Tibial nerve (tissue), 4 donors: ENCODE data around the gene SETD2. TPM values are rescaled to one million over a fixed set of nuclear protein-coding genes. Genes with fewer than 3 reads are reported as not detected.

Experiments
- DNase-seq, 2 donors: peaks; one replicate each; pipeline ENCODE4 v3.0.0-alpha.2; 2019; ENCODE audit warnings: low spot score in 2 of 2
- H3K27ac ChIP-seq, 4 donors: fragments of 200-600 bp; sonication (generic) in 3 of 4; one replicate each; pipeline ENCODE4 v1.5.1; 2017 to 2019; ENCODE audit warnings: mild to moderate bottlenecking in 1 of 4
- H3K27me3 ChIP-seq, 2 donors: fragments of 200-600 bp; sonication (generic) in 1 of 2; one replicate each; pipeline versions ENCODE4 v1.5.1 to v1.6.0; 2017 to 2019
- H3K36me3 ChIP-seq, 3 donors: fragments of 200-600 bp; sonication (generic); one replicate each; pipeline ENCODE4 v1.5.1; 2018 to 2019
- H3K4me1 ChIP-seq, 4 donors: fragments of 200-600 bp; sonication (generic) in 3 of 4; one replicate each; pipeline ENCODE4 v1.5.1; 2017 to 2019
- H3K4me3 ChIP-seq, 4 donors: fragments of 200-600 bp; sonication (generic) in 3 of 4; one replicate each; pipeline ENCODE4 v1.5.1; 2017 to 2019; ENCODE audit warnings: mild to moderate bottlenecking in 1 of 4, moderate library complexity in 1 of 4
- H3K9me3 ChIP-seq, 4 donors: fragments of 200-600 bp; sonication (generic) in 3 of 4; one replicate each; pipeline ENCODE4 v1.5.1; 2017 to 2019
- CTCF ChIP-seq, 5 experiments: fragments of 200-600 bp in 3 of 5; fragments of 450-650 bp in 2 of 5; sonication (generic) in 3 of 5; IDR thresholded peaks; one replicate each; pipeline ENCODE4 v1.5.1; 2016 to 2019; ENCODE audit warnings: antibody characterized with exemption in 5 of 5, mild to moderate bottlenecking in 3 of 5, moderate library complexity in 2 of 5
- EP300 ChIP-seq, 2 donors: sonication (generic); formaldehyde crosslinking; IDR thresholded peaks; one replicate each; pipeline ENCODE4 v1.6.1; 2017; ENCODE audit warnings: antibody characterized with exemption in 2 of 2, mild to moderate bottlenecking in 1 of 2
- POLR2A ChIP-seq, 2 donors: fragments of 450-650 bp; IDR thresholded peaks; one replicate each; pipeline ENCODE4 v1.6.1; 2017; ENCODE audit warnings: antibody characterized with exemption in 2 of 2, mild to moderate bottlenecking in 2 of 2, moderate library complexity in 2 of 2
- WGBS, 2 donors: methylation state at CpG; one replicate each; pipeline ENCODE4 v1.1.5; 2018; 5-methylcytosine and 5-hydroxymethylcytosine counted together
- total RNA-seq, 4 donors: library from RNA; depleted of rRNA; stranded (reverse); fragments of >200 nt; gene quantifications; one replicate each; pipeline ENCODE4 v1.1.0, GENCODE V29; 2016

SETD2 gene
- total RNA-seq, 4 donors from 2014 or later = 55.5 to 69.6 (median 64.7) TPM

- DNase-seq = no peak
- Histone ChIP-seq H3K27me3 (no peaks in the 10 kb centered on the region), H3K4me1 (peaks cover 0 to 16% (median 2%) of the 10 kb centered on the region in 4 donors), H3K4me3 (no peak overlapping the region), H3K36me3 (peaks cover 0 to 56% (median 4%) of the 10 kb centered on the region in 3 donors), H3K27ac (no peak overlapping the region), H3K9me3 (no peaks in the 10 kb centered on the region)
- WGBS, 2 donors = 89 to 90% methylated on average over 3 of the region's 3 CpGs
- TF ChIP-seq POLR2A (IDR thresholded peaks at IDR 0.05) (no peak), EP300 (IDR thresholded peaks at IDR 0.05) (no peak), CTCF (IDR thresholded peaks at IDR 0.05) (no peak)
These were observed 156.9 kb downstream of the SETD2 start for GRCh38 chr3:47007001-47007400.

- WGBS, 2 donors = 82 to 93% methylated on average over 9 of the region's 9 CpGs
- Histone ChIP-seq H3K9me3 (no peaks in the 10 kb centered on the region), H3K27me3 (no peaks in the 10 kb centered on the region), H3K4me3 (no peak overlapping the region), H3K4me1 (peaks cover 0 to 16% (median 2%) of the 10 kb centered on the region in 4 donors), H3K36me3 (peaks cover 0 to 64% (median 4%) of the 10 kb centered on the region in 3 donors), H3K27ac (no peak overlapping the region)
- DNase-seq = no peak
- TF ChIP-seq EP300 (IDR thresholded peaks at IDR 0.05) (no peak), CTCF (IDR thresholded peaks at IDR 0.05) (no peak), POLR2A (IDR thresholded peaks at IDR 0.05) (no peak)
These were observed 157.7 kb downstream of the SETD2 start for GRCh38 chr3:47006145-47006651.

GRCh38 chr3:47005212-47006144, 158.4 kb downstream of the SETD2 start:
- WGBS, 2 donors = 70 to 74% methylated on average over 30 to 31 of the region's 32 CpGs
- Histone ChIP-seq H3K27ac (no peak overlapping the region), H3K9me3 (no peaks in the 10 kb centered on the region), H3K27me3 (no peaks in the 10 kb centered on the region), H3K36me3 (peaks cover 0 to 72% (median 4%) of the 10 kb centered on the region in 3 donors), H3K4me3 (no peak overlapping the region), H3K4me1 (peaks cover 0 to 16% (median 2%) of the 10 kb centered on the region in 4 donors)
- TF ChIP-seq POLR2A (IDR thresholded peaks at IDR 0.05) (no peak), CTCF (IDR thresholded peaks at IDR 0.05) (no peak), EP300 (IDR thresholded peaks at IDR 0.05) (no peak)
- no peak for DNase-seq

GRCh38 chr3:47004369-47005211, 159.3 kb downstream of the SETD2 start:
- 88 to 90% methylated on average over 14 to 15 of the region's 17 CpGs for WGBS, 2 donors
- no peak for DNase-seq
- Histone ChIP-seq H3K36me3 (peaks cover 0 to 80% (median 4%) of the 10 kb centered on the region in 3 donors), H3K27me3 (no peaks in the 10 kb centered on the region), H3K4me1 (peaks cover 0 to 7% (median 0%) of the 10 kb centered on the region in 4 donors), H3K9me3 (no peaks in the 10 kb centered on the region), H3K27ac (no peak overlapping the region), H3K4me3 (no peak overlapping the region)
- TF ChIP-seq POLR2A (IDR thresholded peaks at IDR 0.05) (no peak), EP300 (IDR thresholded peaks at IDR 0.05) (no peak), CTCF (IDR thresholded peaks at IDR 0.05) (no peak)
